Thyroid gland (tissue), 4 donors: ENCODE results near the gene KCNE4. TPM values are rescaled to one million over a fixed set of nuclear protein-coding genes. Genes with fewer than 3 reads are reported as not detected.

Experiments
- DNase-seq, 2 donors: peaks; one replicate each; pipeline ENCODE4 v3.0.0-alpha.2; 2019
- H3K27ac ChIP-seq, 3 donors: fragments of 200-600 bp; sonication (generic); 1 replicate in 2 of 3; 2 replicates in 1 of 3; pipeline ENCODE4 v1.5.1; 2016 to 2019; ENCODE audit warnings: mild to moderate bottlenecking in 1 of 3, moderate library complexity in 1 of 3
- H3K27me3 ChIP-seq: fragments of 200-600 bp; sonication (generic); one replicate; pipeline ENCODE4 v1.5.1; 2019
- H3K36me3 ChIP-seq, 2 donors: fragments of 200-600 bp; sonication (generic); one replicate each; pipeline ENCODE4 v1.5.1; 2016 to 2019
- H3K4me1 ChIP-seq, 2 donors: fragments of 200-600 bp; sonication (generic); one replicate each; pipeline ENCODE4 v1.5.1; 2017 to 2019
- H3K4me3 ChIP-seq, 3 donors: fragments of 200-600 bp; sonication (generic); replicated peaks in 1 of 3; 1 replicate in 2 of 3; 2 replicates in 1 of 3; pipeline ENCODE4 v1.5.1; 2016; ENCODE audit warnings: mild to moderate bottlenecking in 1 of 3
- H3K9me3 ChIP-seq: fragments of 200-600 bp; sonication (generic); one replicate; pipeline ENCODE4 v1.5.1; 2017
- POLR2A ChIP-seq, 2 donors: fragments of 450-650 bp; IDR thresholded peaks; one replicate each; pipeline ENCODE4 v1.6.1; 2017; ENCODE audit warnings: antibody characterized with exemption in 2 of 2, mild to moderate bottlenecking in 2 of 2, moderate library complexity in 1 of 2
- WGBS, 2 donors: methylation state at CpG; one replicate each; pipeline ENCODE4 v1.1.5; 2017; 5-methylcytosine and 5-hydroxymethylcytosine counted together
- intact Hi-C: fragments of 100-400 bp; cut with DNase I; formaldehyde crosslinking; loops from one replicate; pipeline ENCODE4 v1.15.1; 2023
- total RNA-seq, 4 donors: library from RNA; depleted of rRNA; stranded (reverse); fragments of >200 nt; gene quantifications; one replicate each; pipeline ENCODE4 v1.2.3, GENCODE V29; 2016
- TF ChIP-seq, protein P1 (sequence below), 6 experiments: fragments of 200-600 bp in 3 of 6; fragments of 450-650 bp in 3 of 6; sonication (generic) in 3 of 6; IDR thresholded peaks; one replicate each; pipeline ENCODE4 v1.5.1; 2016 to 2019; ENCODE audit warnings: antibody characterized with exemption in 6 of 6, mild to moderate bottlenecking in 2 of 6, inconsistent platforms in 1 of 6, moderate library complexity in 1 of 6

KCNE4 gene
- total RNA-seq, 4 donors from 2014 or later, result 7.8 to 19.6 (median 18.4) TPM

GRCh38 chr2:223081789-223082188 is 29.8 kb downstream of the KCNE4 start:
- no peaks in the 10 kb centered on the region for H3K4me1 ChIP-seq
- H3K27ac ChIP-seq, result no peak overlapping the region
- WGBS, 2 donors, result 59 to 83% methylated on average over 3 of the region's 3 CpGs
- no peak overlapping the region for H3K4me3 ChIP-seq
- H3K9me3 ChIP-seq, result no peaks in the 10 kb centered on the region
- DNase-seq, result no peak
- H3K36me3 ChIP-seq, result no peaks in the 10 kb centered on the region
- no peaks in the 10 kb centered on the region for H3K27me3 ChIP-seq
- intact Hi-C loops, result no loop called here
- no peak for TF ChIP-seq POLR2A (IDR thresholded peaks at IDR 0.05)
- TF ChIP-seq, protein P1, sequence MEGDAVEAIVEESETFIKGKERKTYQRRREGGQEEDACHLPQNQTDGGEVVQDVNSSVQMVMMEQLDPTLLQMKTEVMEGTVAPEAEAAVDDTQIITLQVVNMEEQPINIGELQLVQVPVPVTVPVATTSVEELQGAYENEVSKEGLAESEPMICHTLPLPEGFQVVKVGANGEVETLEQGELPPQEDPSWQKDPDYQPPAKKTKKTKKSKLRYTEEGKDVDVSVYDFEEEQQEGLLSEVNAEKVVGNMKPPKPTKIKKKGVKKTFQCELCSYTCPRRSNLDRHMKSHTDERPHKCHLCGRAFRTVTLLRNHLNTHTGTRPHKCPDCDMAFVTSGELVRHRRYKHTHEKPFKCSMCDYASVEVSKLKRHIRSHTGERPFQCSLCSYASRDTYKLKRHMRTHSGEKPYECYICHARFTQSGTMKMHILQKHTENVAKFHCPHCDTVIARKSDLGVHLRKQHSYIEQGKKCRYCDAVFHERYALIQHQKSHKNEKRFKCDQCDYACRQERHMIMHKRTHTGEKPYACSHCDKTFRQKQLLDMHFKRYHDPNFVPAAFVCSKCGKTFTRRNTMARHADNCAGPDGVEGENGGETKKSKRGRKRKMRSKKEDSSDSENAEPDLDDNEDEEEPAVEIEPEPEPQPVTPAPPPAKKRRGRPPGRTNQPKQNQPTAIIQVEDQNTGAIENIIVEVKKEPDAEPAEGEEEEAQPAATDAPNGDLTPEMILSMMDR (IDR thresholded peaks at IDR 0.05), result no peak

- TF ChIP-seq, protein P1 (IDR thresholded peaks at IDR 0.05), result no peak
- no peak for TF ChIP-seq POLR2A (IDR thresholded peaks at IDR 0.05)
- H3K27ac ChIP-seq, result no peak overlapping the region
- no peaks in the 10 kb centered on the region for H3K9me3 ChIP-seq
- WGBS, 2 donors, result 0 to 2% methylated on average over 2 of the region's 2 CpGs
- H3K4me1 ChIP-seq, result no peaks in the 10 kb centered on the region
- H3K36me3 ChIP-seq, result no peaks in the 10 kb centered on the region
- intact Hi-C loops, result no loop called here
- DNase-seq, result no peak
- no peaks in the 10 kb centered on the region for H3K27me3 ChIP-seq
- no peak overlapping the region for H3K4me3 ChIP-seq
Observed at GRCh38 chr2:223082706-223083105, 30.7 kb downstream of the KCNE4 start.

DNA sequence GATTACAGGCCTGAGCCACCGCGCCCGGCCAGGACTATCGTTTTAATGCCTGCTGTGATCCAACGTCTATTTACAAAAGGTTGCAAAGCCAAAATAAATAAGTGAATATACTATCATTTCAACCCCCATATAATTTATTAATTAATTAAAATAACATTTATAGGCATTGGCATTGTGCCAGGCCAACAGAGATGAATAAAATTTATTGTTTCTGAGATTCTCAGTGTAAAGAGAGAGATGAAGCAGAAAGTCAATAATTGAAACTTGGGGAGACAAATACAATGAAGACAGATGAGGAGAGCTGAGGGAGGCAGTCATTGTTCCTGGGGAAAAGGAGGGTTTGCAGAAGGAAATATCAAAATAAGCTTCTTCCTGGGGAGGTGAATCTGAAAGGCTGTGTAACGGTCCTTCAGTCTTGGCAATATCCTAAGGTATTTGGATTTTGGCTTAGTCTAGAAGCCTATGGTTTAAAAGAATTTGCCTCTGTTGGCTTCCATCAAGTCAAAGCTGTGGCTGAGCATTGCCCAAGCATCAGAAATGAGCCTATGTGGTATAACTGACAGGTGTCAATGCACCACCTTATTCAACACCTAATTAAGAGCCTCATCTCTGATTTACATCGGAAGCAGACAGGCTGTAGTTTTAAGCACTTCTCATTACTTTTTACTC is 31.5 kb downstream of the KCNE4 start:
- TF ChIP-seq POLR2A (IDR thresholded peaks at IDR 0.05), result no peak
- TF ChIP-seq, protein P1 (IDR thresholded peaks at IDR 0.05), result no peak
- DNase-seq, result no peak
- WGBS, 2 donors, result 68 to 70% methylated on average over 7 of the region's 7 CpGs

GRCh38 chr2:223084873-223085272 is 32.9 kb downstream of the KCNE4 start:
- WGBS, 2 donors, result 95 to 100% methylated on average over 2 of the region's 2 CpGs
- TF ChIP-seq POLR2A (IDR thresholded peaks at IDR 0.05), result no peak
- TF ChIP-seq, protein P1 (IDR thresholded peaks at IDR 0.05), result no peak
- no peaks in the 10 kb centered on the region for H3K9me3 ChIP-seq
- intact Hi-C loops, result no loop called here
- H3K4me1 ChIP-seq, result no peaks in the 10 kb centered on the region
- no peak for DNase-seq
- no peaks in the 10 kb centered on the region for H3K27me3 ChIP-seq
- H3K27ac ChIP-seq, result no peak overlapping the region
- no peaks in the 10 kb centered on the region for H3K36me3 ChIP-seq
- H3K4me3 ChIP-seq, result no peak overlapping the region

More for the DNA sequence above, 31.5 kb downstream of the KCNE4 start:
- no peaks in the 10 kb centered on the region for H3K27me3 ChIP-seq
- H3K4me3 ChIP-seq, result no peak overlapping the region
- no peaks in the 10 kb centered on the region for H3K4me1 ChIP-seq
- intact Hi-C loops, result no loop called here
- no peaks in the 10 kb centered on the region for H3K36me3 ChIP-seq
- no peak overlapping the region for H3K27ac ChIP-seq
- H3K9me3 ChIP-seq, result no peaks in the 10 kb centered on the region

GRCh38 chr2:223086370-223086981 is 34.5 kb downstream of the KCNE4 start:
- intact Hi-C loops, result no loop called here
- no peak for TF ChIP-seq POLR2A (IDR thresholded peaks at IDR 0.05)
- TF ChIP-seq, protein P1 (IDR thresholded peaks at IDR 0.05), result no peak
- 80 to 90% methylated on average over 13 of the region's 13 CpGs for WGBS, 2 donors

More at GRCh38 chr2:223086370-223086981, 34.5 kb downstream of the KCNE4 start:
- Histone ChIP-seq H3K27ac (no peak overlapping the region), H3K4me3 (no peak overlapping the region), H3K4me1 (no peaks in the 10 kb centered on the region), H3K9me3 (no peaks in the 10 kb centered on the region), H3K36me3 (no peaks in the 10 kb centered on the region), H3K27me3 (no peaks in the 10 kb centered on the region)
- DNase-seq, result no peak
